H1 (cell line): ENCODE results near the gene CNDP2. TPM values are rescaled to one million over a fixed set of nuclear protein-coding genes. Genes with fewer than 3 reads are reported as not detected.

Experiments used
- ATF2 ChIP-seq: IDR thresholded peaks from 2 replicates; pipeline ENCODE4 v1.6.1; 2012; ENCODE audit warnings: low read length, inconsistent platforms
- CHD1 ChIP-seq: IDR thresholded peaks from 2 replicates; pipeline ENCODE4 v1.6.1; 2012; ENCODE audit warnings: low read depth, low read length, improper control_type of control experiment
- NRF1 ChIP-seq: IDR thresholded peaks from 2 replicates; pipeline ENCODE4 v1.6.1; 2011; ENCODE audit warnings: mild to moderate bottlenecking, low read depth, low read length, improper control_type of control experiment
- SRF ChIP-seq: IDR thresholded peaks from 2 replicates; pipeline ENCODE4 v1.6.1; 2011; ENCODE audit warnings: mild to moderate bottlenecking, low read depth, low read length, moderate library complexity
- YY1 ChIP-seq: IDR thresholded peaks from 2 replicates; pipeline ENCODE4 v1.6.1; 2011; ENCODE audit warnings: low read depth, mild to moderate bottlenecking, low read length
- polyA plus RNA-seq, 7 experiments: library from polyadenylated mRNA; depleted of rRNA in 3 of 7; stranded (reverse) in 5 of 7; unstranded in 2 of 7; fragments of >200 nt in 5 of 7; fragments of 200-250 nt in 2 of 7; gene quantifications; 1 replicate in 5 of 7; 2 replicates in 1 of 7; 4 replicates in 1 of 7; pipeline versions ENCODE4 v1.2.1 to v1.2.3, GENCODE V29; 2011 to 2013; ENCODE audit warnings: missing spikeins in 2 of 7, mixed read lengths in 2 of 7
- total RNA-seq: library from RNA; stranded (reverse); fragmentation: NEBNext Ultra II Directional; extraction: Animal tissue kit (Norgen Biotek cat#: 25700); gene quantifications from 2 replicates; pipeline ENCODE4 v1.2.1, GENCODE V29; 2021

Gene CNDP2
- total and polyA plus RNA-seq, 2 of the 8 experiments (the other 6 are each of a cell fraction or from before 2014, with no cell fraction given) = 71.8 to 243 TPM

GRCh38 chr18:74569401-74569800, 73.2 kb downstream of the CNDP2 start (continued):
- TF ChIP-seq SRF = no peak
- TF ChIP-seq YY1 = no peak
- TF ChIP-seq ATF2 = no peak
- no peak for TF ChIP-seq CHD1
- TF ChIP-seq NRF1 = no peak
